Suprapubic skin (tissue), 4 donors: ENCODE data around the gene CLEC16A.

Experiments
- CTCF ChIP-seq, 2 donors: fragments of 200-600 bp in 1 of 2; fragments of 450-650 bp in 1 of 2; sonication (generic) in 1 of 2; IDR thresholded peaks; one replicate each; pipeline ENCODE4 v1.5.1; 2016 to 2019; ENCODE audit warnings: antibody characterized with exemption in 2 of 2, mild to moderate bottlenecking in 1 of 2, moderate library complexity in 1 of 2
- EP300 ChIP-seq: sonication (generic); formaldehyde crosslinking; IDR thresholded peaks from one replicate; pipeline ENCODE4 v1.6.1; 2017; ENCODE audit warnings: antibody characterized with exemption
- POLR2A ChIP-seq, 2 donors: fragments of 450-650 bp; IDR thresholded peaks; one replicate each; pipeline ENCODE4 v1.6.1; 2017; ENCODE audit warnings: antibody characterized with exemption in 2 of 2, mild to moderate bottlenecking in 2 of 2, moderate library complexity in 2 of 2
- POLR2AphosphoS5 ChIP-seq, 3 donors: sonication (generic); formaldehyde crosslinking; IDR thresholded peaks; one replicate each; pipeline ENCODE4 v1.6.1; 2017; ENCODE audit warnings: antibody characterized with exemption in 3 of 3

- TF ChIP-seq POLR2A (IDR thresholded peaks at IDR 0.05) = no peak
- no peak for TF ChIP-seq EP300
- TF ChIP-seq CTCF (IDR thresholded peaks at IDR 0.05) = no peak
- TF ChIP-seq POLR2AphosphoS5 (IDR thresholded peaks at IDR 0.05) = no peak
Measured at GRCh38 chr16:11215935-11216556, 271.7 kb downstream of the CLEC16A start.
